Measurements from ENCODE around the gene CPT1B. TPM values are rescaled to one million over a fixed set of nuclear protein-coding genes. Genes with fewer than 3 reads are reported as not detected.

The CPT1B gene
- total RNA-seq, 1 donor from 2014 or later, result 89.0 TPM

DNA sequence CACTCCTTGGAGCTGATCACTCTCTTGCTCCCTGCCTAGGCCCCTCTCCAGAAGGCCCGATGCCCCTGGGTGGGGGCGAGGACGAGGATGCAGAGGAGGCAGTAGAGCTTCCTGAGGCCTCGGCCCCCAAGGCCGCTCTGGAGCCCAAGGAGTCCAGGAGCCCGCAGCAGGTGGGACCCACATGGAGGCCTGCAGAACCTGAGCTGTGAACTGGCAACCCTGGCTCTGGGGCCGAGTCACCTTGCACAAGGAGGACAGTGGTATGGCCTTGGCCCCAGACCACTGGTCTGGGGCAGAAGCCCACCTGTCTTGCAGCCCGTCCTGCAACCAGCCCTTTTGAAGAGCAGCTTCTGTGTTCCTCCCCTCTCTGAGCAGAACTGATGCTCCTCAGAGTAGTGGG, 59.1 kb downstream of the CPT1B start:
- no peak overlapping the region for H3K4me3 Mint-ChIP-seq (ENCODE audit: unreplicated experiment)
- H3K36me3 Mint-ChIP-seq (ENCODE audit: low read depth, unreplicated experiment), result peaks cover 17% of the 10 kb centered on the region
- peaks cover 7% of the 10 kb centered on the region for H3K27me3 Mint-ChIP-seq (ENCODE audit: unreplicated experiment)
- H3K4me1 Mint-ChIP-seq (ENCODE audit: unreplicated experiment), result peaks cover 2% of the 10 kb centered on the region
- H3K9me3 Mint-ChIP-seq (ENCODE audit: unreplicated experiment), result no peaks in the 10 kb centered on the region
- TF ChIP-seq, protein P1, sequence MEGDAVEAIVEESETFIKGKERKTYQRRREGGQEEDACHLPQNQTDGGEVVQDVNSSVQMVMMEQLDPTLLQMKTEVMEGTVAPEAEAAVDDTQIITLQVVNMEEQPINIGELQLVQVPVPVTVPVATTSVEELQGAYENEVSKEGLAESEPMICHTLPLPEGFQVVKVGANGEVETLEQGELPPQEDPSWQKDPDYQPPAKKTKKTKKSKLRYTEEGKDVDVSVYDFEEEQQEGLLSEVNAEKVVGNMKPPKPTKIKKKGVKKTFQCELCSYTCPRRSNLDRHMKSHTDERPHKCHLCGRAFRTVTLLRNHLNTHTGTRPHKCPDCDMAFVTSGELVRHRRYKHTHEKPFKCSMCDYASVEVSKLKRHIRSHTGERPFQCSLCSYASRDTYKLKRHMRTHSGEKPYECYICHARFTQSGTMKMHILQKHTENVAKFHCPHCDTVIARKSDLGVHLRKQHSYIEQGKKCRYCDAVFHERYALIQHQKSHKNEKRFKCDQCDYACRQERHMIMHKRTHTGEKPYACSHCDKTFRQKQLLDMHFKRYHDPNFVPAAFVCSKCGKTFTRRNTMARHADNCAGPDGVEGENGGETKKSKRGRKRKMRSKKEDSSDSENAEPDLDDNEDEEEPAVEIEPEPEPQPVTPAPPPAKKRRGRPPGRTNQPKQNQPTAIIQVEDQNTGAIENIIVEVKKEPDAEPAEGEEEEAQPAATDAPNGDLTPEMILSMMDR (IDR thresholded peaks at IDR 0.05; ENCODE audit: unreplicated experiment), result no peak
- DNase-seq (ENCODE audit: low spot score), result no peak
- H3K27ac Mint-ChIP-seq (ENCODE audit: unreplicated experiment), result no peak overlapping the region

Other genes starting within 250 kb of the CPT1B start
- gene PPP6R2, start 235.1 kb downstream of the CPT1B start, total RNA-seq (ENCODE audit: unreplicated experiment), result 50.9 TPM
- gene SBF1, start 103.4 kb downstream of the CPT1B start, total RNA-seq (ENCODE audit: unreplicated experiment), result 76.7 TPM
- 0.36 TPM for gene ADM2, start 96.9 kb downstream of the CPT1B start, total RNA-seq (ENCODE audit: unreplicated experiment)
- gene MIOX, start 91.6 kb downstream of the CPT1B start, total RNA-seq (ENCODE audit: unreplicated experiment), result not detected
- gene LMF2, start 70.7 kb downstream of the CPT1B start, total RNA-seq (ENCODE audit: unreplicated experiment), result 88.2 TPM
- 40.9 TPM for gene NCAPH2, start 70.2 kb downstream of the CPT1B start, total RNA-seq (ENCODE audit: unreplicated experiment)
- 1.1 TPM for gene SCO2, start 52.8 kb downstream of the CPT1B start, total RNA-seq (ENCODE audit: unreplicated experiment)
- 6.3 TPM for gene TYMP, start 48.4 kb downstream of the CPT1B start, total RNA-seq (ENCODE audit: unreplicated experiment)
- not detected for gene KLHDC7B, start 32.5 kb downstream of the CPT1B start, total RNA-seq (ENCODE audit: unreplicated experiment)
- not detected for gene SYCE3, start 15.5 kb downstream of the CPT1B start, total RNA-seq (ENCODE audit: unreplicated experiment)
- 94.6 TPM for gene CHKB, start 4.4 kb upstream of the CPT1B start, total RNA-seq (ENCODE audit: unreplicated experiment)
- gene MAPK8IP2, start 22.4 kb upstream of the CPT1B start, total RNA-seq (ENCODE audit: unreplicated experiment), result 0.69 TPM
- 59.6 TPM for gene ARSA, start 49.7 kb upstream of the CPT1B start, total RNA-seq (ENCODE audit: unreplicated experiment)
- 223 TPM for gene SHANK3, start 94.4 kb upstream of the CPT1B start, total RNA-seq (ENCODE audit: unreplicated experiment)
- gene ACR, start 159.8 kb upstream of the CPT1B start, total RNA-seq (ENCODE audit: unreplicated experiment), result 2.8 TPM
- gene RABL2B, start 205.2 kb upstream of the CPT1B start, total RNA-seq (ENCODE audit: unreplicated experiment), result 31.1 TPM